ENCODE results near the gene PHC1. TPM values are rescaled to one million over a fixed set of nuclear protein-coding genes. Genes with fewer than 3 reads are reported as not detected.

PHC1 gene
- total RNA-seq, 3 donors from 2014 or later, result 10.3 to 15.5 (median 12.1) TPM

GRCh38 chr12:8985213-8985754 lies 71.0 kb downstream of the PHC1 start:
- H3K27me3 Mint-ChIP-seq (ENCODE audit: low read depth), result no peaks in the 10 kb centered on the region
- peaks cover 8% of the 10 kb centered on the region for H3K36me3 Mint-ChIP-seq (ENCODE audit: insufficient read depth)
- no peak overlapping the region for H3K4me3 Mint-ChIP-seq
- ATAC-seq (no peak), DNase-seq (no peak)
- peaks cover 53% of the 10 kb centered on the region for H3K4me1 Mint-ChIP-seq (ENCODE audit: low read depth)
- peaks cover 15% of the 10 kb centered on the region for H3K9me3 Mint-ChIP-seq

GRCh38 chr12:8987163-8987562 lies 72.9 kb downstream of the PHC1 start:
- Mint-ChIP-seq H3K4me1 (ENCODE audit: low read depth) (peaks cover 59% of the 10 kb centered on the region), H3K27me3 (ENCODE audit: low read depth) (no peaks in the 10 kb centered on the region), H3K36me3 (ENCODE audit: insufficient read depth) (peaks cover 3% of the 10 kb centered on the region), H3K9me3 (peaks cover 7% of the 10 kb centered on the region), H3K4me3 (no peak overlapping the region)
- ATAC-seq, result no peak
- DNase-seq, result no peak

GRCh38 chr12:8987685-8988084 lies 73.4 kb downstream of the PHC1 start:
- ATAC-seq (peak; percentile 36 to 46), DNase-seq (no peak)
- Mint-ChIP-seq H3K27me3 (ENCODE audit: low read depth) (no peaks in the 10 kb centered on the region), H3K4me3 (peak overlapping the region; percentile 22), H3K4me1 (ENCODE audit: low read depth) (peaks cover 61% of the 10 kb centered on the region), H3K36me3 (ENCODE audit: insufficient read depth) (peaks cover 3% of the 10 kb centered on the region), H3K9me3 (peaks cover 7% of the 10 kb centered on the region)

- Mint-ChIP-seq H3K27me3 (ENCODE audit: low read depth) (no peaks in the 10 kb centered on the region), H3K4me1 (ENCODE audit: low read depth) (peaks cover 70% of the 10 kb centered on the region), H3K4me3 (peak within 1 kb of the TSS; percentile 83), H3K9me3 (peaks cover 3% of the 10 kb centered on the region), H3K36me3 (ENCODE audit: insufficient read depth) (no peaks in the 10 kb centered on the region)
- DNase-seq (no peak), ATAC-seq (peak; percentile 66 to 67)
Measured at GRCh38 chr12:8989413-8989812, 75.1 kb downstream of the PHC1 start, which contains the start of gene KLRG1. TSS of gene KLRG1 (plus strand) at chr12:8989546. CDS start at chr12:8989636, 90 bp downstream.

Other genes starting within 250 kb of the PHC1 start
- gene RIMKLB, start 216.5 kb upstream of the PHC1 start, total RNA-seq, result 1 to 10 TPM; 5.7 to 7.7 (median 6.0) TPM
- gene A2ML1, start 91.9 kb upstream of the PHC1 start, total RNA-seq, result not detected
- 100 to 1,000 TPM; 192 to 217 (median 203) TPM for gene M6PR, start 35.1 kb downstream of the PHC1 start, total RNA-seq
- gene KLRG1, start 75.0 kb downstream of the PHC1 start, total RNA-seq, result 1 to 10 TPM; 2.3 to 7.6 (median 5.4) TPM
- gene A2M, start 201.4 kb downstream of the PHC1 start, total RNA-seq, result 1 to 10 TPM; 2.1 to 3.2 (median 2.3) TPM